ENCODE results near the gene KCNQ1OT1.

Gene KCNQ1OT1

DNA sequence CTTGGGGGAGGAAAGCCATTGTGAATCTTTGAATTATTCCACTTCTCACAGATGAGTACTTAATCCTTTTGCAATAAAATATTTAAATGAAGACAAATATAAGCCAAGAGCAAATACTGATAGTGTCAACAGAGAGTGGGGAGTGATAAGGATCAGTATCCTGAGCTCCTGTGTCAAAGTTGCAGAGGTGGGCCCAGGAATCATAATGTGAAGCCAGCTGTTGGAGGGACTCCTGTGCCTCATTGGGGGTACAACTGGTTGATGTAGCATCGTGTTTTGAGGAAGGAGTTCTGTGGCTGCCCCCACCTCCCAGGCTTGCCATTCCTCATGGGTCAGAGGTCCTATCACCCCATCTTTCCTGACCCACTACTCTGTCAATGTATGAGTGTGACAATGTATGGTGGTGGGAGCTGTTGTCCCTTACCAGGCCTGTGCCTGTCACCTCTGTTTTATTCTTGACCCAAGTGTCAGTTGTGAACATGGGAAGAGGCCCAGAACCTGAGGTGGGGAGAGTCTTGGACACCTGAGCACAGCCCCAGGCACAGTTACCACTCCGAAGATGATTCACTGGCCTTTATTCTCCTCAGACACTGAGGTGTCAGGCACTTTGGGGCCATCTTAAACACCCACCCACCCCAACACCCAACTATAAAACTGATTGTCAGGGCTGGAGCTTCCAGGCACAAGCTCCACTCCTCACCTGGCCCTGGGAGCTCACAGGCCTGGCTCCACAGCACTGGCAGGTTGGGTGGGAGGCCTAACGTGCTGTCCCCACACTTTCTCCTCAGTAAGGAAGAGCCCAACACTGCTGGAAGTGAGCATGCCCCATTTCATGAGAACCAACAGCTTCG, 38.4 kb downstream of the KCNQ1OT1 start:
- H2AFZ ChIP-seq (ENCODE audit: low read length): no peak overlapping the region
- no peaks in the 10 kb centered on the region for H3K79me2 ChIP-seq (ENCODE audit: low read length)
- no peak for DNase-seq
- no peaks in the 10 kb centered on the region for H3F3A ChIP-seq (ENCODE audit: insufficient read depth, low read length)
- no peaks in the 10 kb centered on the region for H3K27me3 ChIP-seq (replicated peaks; ENCODE audit: insufficient read depth, low read length)
- H3K36me3 ChIP-seq (replicated peaks; ENCODE audit: insufficient read depth, low read length): no peaks in the 10 kb centered on the region
- H3K9me3 ChIP-seq (replicated peaks; ENCODE audit: insufficient read depth, low read length): no peaks in the 10 kb centered on the region
- H3K4me1 ChIP-seq (ENCODE audit: low read length): peaks cover 7% of the 10 kb centered on the region; the same call in 1 of the 2 replicates
- H4K20me1 ChIP-seq (ENCODE audit: insufficient read depth, low read length): no peaks in the 10 kb centered on the region
- no peak for TF ChIP-seq EZH2 (optimal IDR thresholded peaks at IDR 0.05; ENCODE audit: low read depth, low read length)
- TF ChIP-seq, protein P1, sequence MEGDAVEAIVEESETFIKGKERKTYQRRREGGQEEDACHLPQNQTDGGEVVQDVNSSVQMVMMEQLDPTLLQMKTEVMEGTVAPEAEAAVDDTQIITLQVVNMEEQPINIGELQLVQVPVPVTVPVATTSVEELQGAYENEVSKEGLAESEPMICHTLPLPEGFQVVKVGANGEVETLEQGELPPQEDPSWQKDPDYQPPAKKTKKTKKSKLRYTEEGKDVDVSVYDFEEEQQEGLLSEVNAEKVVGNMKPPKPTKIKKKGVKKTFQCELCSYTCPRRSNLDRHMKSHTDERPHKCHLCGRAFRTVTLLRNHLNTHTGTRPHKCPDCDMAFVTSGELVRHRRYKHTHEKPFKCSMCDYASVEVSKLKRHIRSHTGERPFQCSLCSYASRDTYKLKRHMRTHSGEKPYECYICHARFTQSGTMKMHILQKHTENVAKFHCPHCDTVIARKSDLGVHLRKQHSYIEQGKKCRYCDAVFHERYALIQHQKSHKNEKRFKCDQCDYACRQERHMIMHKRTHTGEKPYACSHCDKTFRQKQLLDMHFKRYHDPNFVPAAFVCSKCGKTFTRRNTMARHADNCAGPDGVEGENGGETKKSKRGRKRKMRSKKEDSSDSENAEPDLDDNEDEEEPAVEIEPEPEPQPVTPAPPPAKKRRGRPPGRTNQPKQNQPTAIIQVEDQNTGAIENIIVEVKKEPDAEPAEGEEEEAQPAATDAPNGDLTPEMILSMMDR (IDR thresholded peaks at IDR 0.05; ENCODE audit: low read length): no peak
- TF ChIP-seq EZH2phosphoT487 (IDR thresholded peaks at IDR 0.05; ENCODE audit: low read length): no peak
- no peak overlapping the region for H3K4me2 ChIP-seq (ENCODE audit: low read depth, low read length)
- no peaks in the 10 kb centered on the region for H3K9me2 ChIP-seq (replicated peaks; ENCODE audit: insufficient read depth, low read length)
- no peak overlapping the region for H3K9ac ChIP-seq (ENCODE audit: low read length)
- H3K4me3 ChIP-seq (ENCODE audit: low read length): no peak overlapping the region
- no peak overlapping the region for H3K27ac ChIP-seq (ENCODE audit: low read length)

DNA sequence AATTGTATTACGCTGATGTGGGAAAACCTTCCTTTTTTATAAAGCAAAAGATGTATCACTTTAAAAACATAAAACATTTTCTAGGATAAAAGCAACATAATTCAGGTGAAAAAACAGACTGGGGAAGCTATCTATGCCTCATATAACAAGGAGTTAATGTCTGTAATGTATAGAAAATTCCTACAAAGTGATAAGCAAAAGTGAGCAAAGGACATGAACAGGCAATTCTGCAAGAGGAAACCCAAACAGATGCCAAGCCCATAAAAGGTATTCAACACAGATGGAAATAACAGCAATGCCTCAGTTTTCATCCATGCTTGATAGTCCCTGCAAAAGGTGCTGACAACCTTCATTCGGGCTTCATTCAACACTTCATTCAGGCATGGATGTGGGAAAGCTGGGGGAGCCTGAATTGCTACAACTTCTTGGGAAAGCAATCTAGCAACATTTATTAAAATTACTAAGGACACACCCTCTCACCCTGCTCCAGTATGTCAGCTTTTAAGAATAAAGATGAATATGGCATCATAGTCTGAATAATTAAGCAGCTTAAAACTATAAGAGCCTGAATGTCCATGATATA, 39.3 kb downstream of the KCNQ1OT1 start:
- Histone ChIP-seq H2AFZ (ENCODE audit: low read length) (no peak overlapping the region), H4K20me1 (ENCODE audit: insufficient read depth, low read length) (no peaks in the 10 kb centered on the region), H3K4me1 (ENCODE audit: low read length) (peaks cover 7% of the 10 kb centered on the region; the same call in 1 of the 2 replicates), H3K9ac (ENCODE audit: low read length) (no peak overlapping the region), H3K9me2 (replicated peaks; ENCODE audit: insufficient read depth, low read length) (no peaks in the 10 kb centered on the region), H3K9me3 (replicated peaks; ENCODE audit: insufficient read depth, low read length) (no peaks in the 10 kb centered on the region), H3K4me2 (ENCODE audit: low read depth, low read length) (no peak overlapping the region), H3K79me2 (ENCODE audit: low read length) (no peaks in the 10 kb centered on the region), H3K27me3 (replicated peaks; ENCODE audit: insufficient read depth, low read length) (no peaks in the 10 kb centered on the region), H3K4me3 (ENCODE audit: low read length) (no peak overlapping the region), H3F3A (ENCODE audit: insufficient read depth, low read length) (no peaks in the 10 kb centered on the region), H3K27ac (ENCODE audit: low read length) (no peak overlapping the region), H3K36me3 (replicated peaks; ENCODE audit: insufficient read depth, low read length) (no peaks in the 10 kb centered on the region)
- no peak for DNase-seq
- TF ChIP-seq EZH2 (optimal IDR thresholded peaks at IDR 0.05; ENCODE audit: low read depth, low read length) (no peak), EZH2phosphoT487 (IDR thresholded peaks at IDR 0.05; ENCODE audit: low read length) (no peak)
- TF ChIP-seq, protein P1 (IDR thresholded peaks at IDR 0.05; ENCODE audit: low read length): no peak

DNA sequence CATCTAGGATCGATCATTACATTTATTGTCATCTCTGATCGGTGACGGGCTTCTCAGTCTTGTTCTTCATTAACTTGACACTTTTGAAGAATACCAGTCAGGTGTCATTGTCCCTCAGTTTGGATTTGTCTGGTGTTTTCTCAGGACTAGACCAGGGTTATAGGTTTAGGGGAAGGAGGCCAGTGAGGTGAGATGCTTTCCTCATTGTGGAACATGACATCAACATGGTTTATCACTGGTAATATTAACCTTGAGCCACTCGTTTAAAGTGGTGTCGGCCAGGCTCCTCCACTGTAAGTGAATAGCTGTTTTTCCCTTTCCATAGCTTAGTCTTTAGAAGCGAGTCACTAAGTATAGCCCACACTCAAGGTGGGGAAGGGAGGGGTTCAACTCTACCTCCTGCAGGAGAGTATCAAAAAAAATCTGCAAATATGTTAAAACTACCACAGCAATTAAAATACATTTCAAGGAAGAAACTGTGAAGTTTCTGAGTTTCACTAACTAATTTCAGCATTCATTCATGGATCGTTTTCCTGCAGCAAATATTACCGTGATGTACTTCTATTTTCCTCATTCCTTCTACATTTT, 42.0 kb downstream of the KCNQ1OT1 start:
- no peak overlapping the region for H3K4me3 ChIP-seq (ENCODE audit: low read length)
- no peaks in the 10 kb centered on the region for H3K79me2 ChIP-seq (ENCODE audit: low read length)
- H3K27ac ChIP-seq (ENCODE audit: low read length): no peak overlapping the region
- no peaks in the 10 kb centered on the region for H3K9me3 ChIP-seq (replicated peaks; ENCODE audit: insufficient read depth, low read length)
- no peaks in the 10 kb centered on the region for H3K27me3 ChIP-seq (replicated peaks; ENCODE audit: insufficient read depth, low read length)
- no peak overlapping the region for H2AFZ ChIP-seq (ENCODE audit: low read length)
- no peaks in the 10 kb centered on the region for H3F3A ChIP-seq (ENCODE audit: insufficient read depth, low read length)
- no peaks in the 10 kb centered on the region for H4K20me1 ChIP-seq (ENCODE audit: insufficient read depth, low read length)
- no peak overlapping the region for H3K4me2 ChIP-seq (ENCODE audit: low read depth, low read length)
- TF ChIP-seq EZH2phosphoT487 (IDR thresholded peaks at IDR 0.05; ENCODE audit: low read length): no peak
- TF ChIP-seq, protein P1 (IDR thresholded peaks at IDR 0.05; ENCODE audit: low read length): no peak
- TF ChIP-seq EZH2 (optimal IDR thresholded peaks at IDR 0.05; ENCODE audit: low read depth, low read length): no peak
- H3K9ac ChIP-seq (ENCODE audit: low read length): no peak overlapping the region
- no peak for DNase-seq
- peaks cover 7% of the 10 kb centered on the region; the same call in 1 of the 2 replicates for H3K4me1 ChIP-seq (ENCODE audit: low read length)
- H3K36me3 ChIP-seq (replicated peaks; ENCODE audit: insufficient read depth, low read length): no peaks in the 10 kb centered on the region
- no peaks in the 10 kb centered on the region for H3K9me2 ChIP-seq (replicated peaks; ENCODE audit: insufficient read depth, low read length)
